HepG2 (cell line): Measurements from ENCODE around the gene CHRNB1. TPM values are rescaled to one million over a fixed set of nuclear protein-coding genes. Genes with fewer than 3 reads are reported as not detected.

ENCODE experiments used
- BHLHE40 ChIP-seq: IDR thresholded peaks from 2 replicates; pipeline ENCODE4 v1.6.1; 2011; ENCODE audit warnings: low read length, improper control_type of control experiment
- DMAP1 ChIP-seq: IDR thresholded peaks from 2 replicates; pipeline ENCODE4 v1.6.1; 2016
- HCFC1 ChIP-seq: fragments of 150-350 bp; IDR thresholded peaks from 2 replicates; pipeline ENCODE4 v1.6.1; 2014; ENCODE audit warnings: low read depth, low read length
- JDP2 ChIP-seq: sonication (generic); formaldehyde crosslinking; IDR thresholded peaks from 2 replicates; pipeline ENCODE4 v1.8.1; 2022; ENCODE audit warnings: missing genetic modification reagents, borderline replicate concordance
- KDM2A ChIP-seq: sonication (generic); formaldehyde crosslinking; IDR thresholded peaks from 2 replicates; pipeline ENCODE4 v1.4.0; 2020; ENCODE audit warnings: low read depth, missing genetic modification reagents, borderline replicate concordance
- KDM5A ChIP-seq: fragments of 200-600 bp; sonication (generic); IDR thresholded peaks from 2 replicates; pipeline ENCODE4 v1.7.0; 2018; ENCODE audit warnings: antibody characterized with exemption, mild to moderate bottlenecking, low read length, borderline replicate concordance
- NCOA5 ChIP-seq: sonication (generic); formaldehyde crosslinking; IDR thresholded peaks from 2 replicates; pipeline ENCODE4 v1.4.0; 2020; ENCODE audit warnings: missing genetic modification reagents
- SIN3A ChIP-seq: IDR thresholded peaks from 2 replicates; pipeline ENCODE4 v1.6.1; 2011; ENCODE audit warnings: low read depth, mild to moderate bottlenecking, control low read depth, low read length, borderline replicate concordance
- SPEN ChIP-seq: sonication (generic); formaldehyde crosslinking; IDR thresholded peaks from 2 replicates; pipeline ENCODE4 v1.5.1; 2020; ENCODE audit warnings: low read depth, mild to moderate bottlenecking, missing genetic modification reagents
- WIZ ChIP-seq: sonication (generic); formaldehyde crosslinking; IDR thresholded peaks from 2 replicates; pipeline ENCODE4 v1.5.1; 2020; ENCODE audit warnings: mild to moderate bottlenecking, missing genetic modification reagents
- ZC3H4 ChIP-seq: sonication (generic); formaldehyde crosslinking; IDR thresholded peaks from 2 replicates; pipeline ENCODE4 v1.4.0; 2020; ENCODE audit warnings: missing genetic modification reagents, borderline replicate concordance
- ZFX ChIP-seq: sonication (generic); formaldehyde crosslinking; IDR thresholded peaks from 2 replicates; pipeline ENCODE4 v1.4.0; 2020; ENCODE audit warnings: mild to moderate bottlenecking, low read depth, missing genetic modification reagents, moderate library complexity
- ZNF598 ChIP-seq: sonication (generic); formaldehyde crosslinking; IDR thresholded peaks from 2 replicates; pipeline ENCODE4 v1.5.1; 2020; ENCODE audit warnings: mild to moderate bottlenecking, missing genetic modification reagents, borderline replicate concordance
- ZNF816 ChIP-seq: sonication (generic); formaldehyde crosslinking; IDR thresholded peaks from 2 replicates; pipeline ENCODE4 v1.8.0; 2022; ENCODE audit warnings: missing genetic modification reagents, mild to moderate bottlenecking, borderline replicate concordance
- ZNF891 ChIP-seq: sonication (generic); formaldehyde crosslinking; IDR thresholded peaks from 2 replicates; pipeline ENCODE4 v1.5.0; 2020; ENCODE audit warnings: mild to moderate bottlenecking, missing genetic modification reagents
- polyA plus RNA-seq, 8 experiments: library from polyadenylated mRNA; depleted of rRNA in 3 of 8; stranded (reverse) in 7 of 8; unstranded in 1 of 8; fragments of >200 nt; fragmentation: Illumina TruSeq in 4 of 8; extraction: Trizol in 4 of 8; gene quantifications; 2 replicates each; pipeline versions ENCODE4 v1.2.1 to v1.2.3, GENCODE V29; 2011 to 2016; ENCODE audit warnings: low read depth in 4 of 8, missing spikeins in 1 of 8, mixed read lengths in 1 of 8; ENCODE audit not compliant: insufficient read depth in 1 of 8
- total RNA-seq, 5 experiments: library from RNA; depleted of rRNA; stranded (reverse); fragments of >200 nt; fragmentation: Illumina TruSeq; extraction: Trizol; gene quantifications; 2 replicates each; pipeline ENCODE4 v1.2.3, GENCODE V29; 2016; ENCODE audit warnings: low read depth in 1 of 5
- TF ChIP-seq, protein P1 (sequence below): IDR thresholded peaks from 2 replicates; pipeline ENCODE4 v1.6.1; 2016; ENCODE audit warnings: mild to moderate bottlenecking
- TF ChIP-seq, protein P2 (sequence below): IDR thresholded peaks from 2 replicates; pipeline ENCODE4 v1.6.1; 2012; ENCODE audit warnings: inconsistent platforms
- TF ChIP-seq, protein P3 (sequence below): sonication (generic); formaldehyde crosslinking; IDR thresholded peaks from 2 replicates; pipeline ENCODE4 v1.4.0; 2020; ENCODE audit warnings: mild to moderate bottlenecking, missing genetic modification reagents
- TF ChIP-seq, protein P4 (sequence below): sonication (generic); formaldehyde crosslinking; IDR thresholded peaks from 2 replicates; pipeline ENCODE4 v1.5.0; 2020; ENCODE audit warnings: missing genetic modification reagents, mild to moderate bottlenecking, borderline replicate concordance
- TF ChIP-seq, protein P5 (sequence below): sonication (generic); formaldehyde crosslinking; conservative IDR thresholded peaks from 2 replicates; pipeline ENCODE4 v1.8.0; 2022; ENCODE audit warnings: missing genetic modification reagents
- TF ChIP-seq, protein P6 (sequence below): sonication (generic); formaldehyde crosslinking; IDR thresholded peaks from 2 replicates; pipeline ENCODE4 v1.4.0; 2020; ENCODE audit warnings: missing genetic modification reagents

CHRNB1 gene
- total and polyA plus RNA-seq, 2 of the 13 experiments (the other 11 are each of a cell fraction or from before 2014, with no cell fraction given), result 5.4 to 33.7 TPM

DNA sequence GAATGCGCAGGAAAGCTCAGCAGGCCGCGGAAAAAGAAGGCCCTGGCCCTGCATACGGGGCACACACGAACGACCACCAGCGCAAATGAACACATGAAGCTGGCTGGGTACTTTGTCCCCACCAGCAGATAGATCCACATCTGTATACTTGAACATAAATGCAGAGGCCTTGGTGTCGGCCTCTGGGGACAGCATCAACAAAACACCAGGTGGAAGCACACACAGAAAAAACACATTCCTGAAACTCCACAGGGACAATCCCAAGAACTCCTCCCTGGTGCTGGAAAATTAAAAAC, 35.2 kb downstream of the CHRNB1 start (continued):
- TF ChIP-seq, protein P1, sequence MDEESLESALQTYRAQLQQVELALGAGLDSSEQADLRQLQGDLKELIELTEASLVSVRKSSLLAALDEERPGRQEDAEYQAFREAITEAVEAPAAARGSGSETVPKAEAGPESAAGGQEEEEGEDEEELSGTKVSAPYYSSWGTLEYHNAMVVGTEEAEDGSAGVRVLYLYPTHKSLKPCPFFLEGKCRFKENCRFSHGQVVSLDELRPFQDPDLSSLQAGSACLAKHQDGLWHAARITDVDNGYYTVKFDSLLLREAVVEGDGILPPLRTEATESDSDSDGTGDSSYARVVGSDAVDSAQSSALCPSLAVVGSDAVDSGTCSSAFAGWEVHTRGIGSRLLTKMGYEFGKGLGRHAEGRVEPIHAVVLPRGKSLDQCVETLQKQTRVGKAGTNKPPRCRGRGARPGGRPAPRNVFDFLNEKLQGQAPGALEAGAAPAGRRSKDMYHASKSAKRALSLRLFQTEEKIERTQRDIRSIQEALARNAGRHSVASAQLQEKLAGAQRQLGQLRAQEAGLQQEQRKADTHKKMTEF, result no peak
- TF ChIP-seq ZNF891 (0 out of 2 replicates have a peak, but pooled peaks have one; percentile 18), SIN3A (peak; percentile 19; the same call in 1 of the 2 replicates), ZFX (CRISPR knock-in tag) (peak; percentile 89), ZC3H4 (0 out of 2 replicates have a peak, but pooled peaks have one; percentile 15), JDP2 (CRISPR knock-in tag) (no peak), NCOA5 (no peak), ZNF598 (0 out of 2 replicates have a peak, but pooled peaks have one; percentile 42), BHLHE40 (no peak; the same call in 1 of the 2 replicates), KDM5A (0 out of 2 replicates have a peak, but pooled peaks have one; percentile 12), DMAP1 (CRISPR knock-in tag) (0 out of 2 replicates have a peak, but pooled peaks have one; percentile 55), KDM2A (CRISPR knock-in tag) (0 out of 2 replicates have a peak, but pooled peaks have one; percentile 9), ZNF816 (CRISPR knock-in tag) (no peak), HCFC1 (no peak), SPEN (CRISPR knock-in tag) (peak; percentile 11; the same call in 1 of the 2 replicates), WIZ (CRISPR knock-in tag) (no peak)
- TF ChIP-seq, protein P2, sequence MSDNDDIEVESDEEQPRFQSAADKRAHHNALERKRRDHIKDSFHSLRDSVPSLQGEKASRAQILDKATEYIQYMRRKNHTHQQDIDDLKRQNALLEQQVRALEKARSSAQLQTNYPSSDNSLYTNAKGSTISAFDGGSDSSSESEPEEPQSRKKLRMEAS, result no peak
- TF ChIP-seq, protein P3, sequence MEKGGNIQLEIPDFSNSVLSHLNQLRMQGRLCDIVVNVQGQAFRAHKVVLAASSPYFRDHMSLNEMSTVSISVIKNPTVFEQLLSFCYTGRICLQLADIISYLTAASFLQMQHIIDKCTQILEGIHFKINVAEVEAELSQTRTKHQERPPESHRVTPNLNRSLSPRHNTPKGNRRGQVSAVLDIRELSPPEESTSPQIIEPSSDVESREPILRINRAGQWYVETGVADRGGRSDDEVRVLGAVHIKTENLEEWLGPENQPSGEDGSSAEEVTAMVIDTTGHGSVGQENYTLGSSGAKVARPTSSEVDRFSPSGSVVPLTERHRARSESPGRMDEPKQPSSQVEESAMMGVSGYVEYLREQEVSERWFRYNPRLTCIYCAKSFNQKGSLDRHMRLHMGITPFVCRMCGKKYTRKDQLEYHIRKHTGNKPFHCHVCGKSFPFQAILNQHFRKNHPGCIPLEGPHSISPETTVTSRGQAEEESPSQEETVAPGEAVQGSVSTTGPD, result no peak
- TF ChIP-seq, protein P4, sequence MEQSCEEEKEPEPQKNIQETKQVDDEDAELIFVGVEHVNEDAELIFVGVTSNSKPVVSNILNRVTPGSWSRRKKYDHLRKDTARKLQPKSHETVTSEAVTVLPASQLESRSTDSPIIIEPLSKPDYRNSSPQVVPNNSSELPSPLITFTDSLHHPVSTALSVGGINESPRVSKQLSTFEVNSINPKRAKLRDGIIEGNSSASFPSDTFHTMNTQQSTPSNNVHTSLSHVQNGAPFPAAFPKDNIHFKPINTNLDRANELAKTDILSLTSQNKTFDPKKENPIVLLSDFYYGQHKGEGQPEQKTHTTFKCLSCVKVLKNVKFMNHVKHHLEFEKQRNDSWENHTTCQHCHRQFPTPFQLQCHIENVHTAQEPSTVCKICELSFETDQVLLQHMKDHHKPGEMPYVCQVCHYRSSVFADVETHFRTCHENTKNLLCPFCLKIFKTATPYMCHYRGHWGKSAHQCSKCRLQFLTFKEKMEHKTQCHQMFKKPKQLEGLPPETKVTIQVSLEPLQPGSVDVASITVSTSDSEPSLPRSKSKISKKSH (CRISPR knock-in tag), result 0 out of 2 replicates have a peak, but pooled peaks have one; percentile 5
- TF ChIP-seq, protein P5, sequence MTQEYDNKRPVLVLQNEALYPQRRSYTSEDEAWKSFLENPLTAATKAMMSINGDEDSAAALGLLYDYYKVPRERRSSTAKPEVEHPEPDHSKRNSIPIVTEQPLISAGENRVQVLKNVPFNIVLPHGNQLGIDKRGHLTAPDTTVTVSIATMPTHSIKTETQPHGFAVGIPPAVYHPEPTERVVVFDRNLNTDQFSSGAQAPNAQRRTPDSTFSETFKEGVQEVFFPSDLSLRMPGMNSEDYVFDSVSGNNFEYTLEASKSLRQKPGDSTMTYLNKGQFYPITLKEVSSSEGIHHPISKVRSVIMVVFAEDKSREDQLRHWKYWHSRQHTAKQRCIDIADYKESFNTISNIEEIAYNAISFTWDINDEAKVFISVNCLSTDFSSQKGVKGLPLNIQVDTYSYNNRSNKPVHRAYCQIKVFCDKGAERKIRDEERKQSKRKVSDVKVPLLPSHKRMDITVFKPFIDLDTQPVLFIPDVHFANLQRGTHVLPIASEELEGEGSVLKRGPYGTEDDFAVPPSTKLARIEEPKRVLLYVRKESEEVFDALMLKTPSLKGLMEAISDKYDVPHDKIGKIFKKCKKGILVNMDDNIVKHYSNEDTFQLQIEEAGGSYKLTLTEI, result no peak
- TF ChIP-seq, protein P6, sequence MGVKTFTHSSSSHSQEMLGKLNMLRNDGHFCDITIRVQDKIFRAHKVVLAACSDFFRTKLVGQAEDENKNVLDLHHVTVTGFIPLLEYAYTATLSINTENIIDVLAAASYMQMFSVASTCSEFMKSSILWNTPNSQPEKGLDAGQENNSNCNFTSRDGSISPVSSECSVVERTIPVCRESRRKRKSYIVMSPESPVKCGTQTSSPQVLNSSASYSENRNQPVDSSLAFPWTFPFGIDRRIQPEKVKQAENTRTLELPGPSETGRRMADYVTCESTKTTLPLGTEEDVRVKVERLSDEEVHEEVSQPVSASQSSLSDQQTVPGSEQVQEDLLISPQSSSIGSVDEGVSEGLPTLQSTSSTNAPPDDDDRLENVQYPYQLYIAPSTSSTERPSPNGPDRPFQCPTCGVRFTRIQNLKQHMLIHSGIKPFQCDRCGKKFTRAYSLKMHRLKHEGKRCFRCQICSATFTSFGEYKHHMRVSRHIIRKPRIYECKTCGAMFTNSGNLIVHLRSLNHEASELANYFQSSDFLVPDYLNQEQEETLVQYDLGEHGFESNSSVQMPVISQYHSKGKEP (CRISPR knock-in tag), result no peak
